WI38 (cell line): Measurements from ENCODE around the gene SCMH1.

Experiments used
- H3K4me3 ChIP-seq: 2 replicates; pipeline ENCODE4 v1.5.1; 2011; ENCODE audit warnings: low read depth, mild to moderate bottlenecking, control low read depth, low read length
- CTCF ChIP-seq: IDR thresholded peaks from 2 replicates; pipeline ENCODE4 v1.5.1; 2012; ENCODE audit warnings: low read depth, mild to moderate bottlenecking, control low read depth, low read length

SCMH1 gene

GRCh38 chr1:41282679-41283317, 40.7 kb upstream of the SCMH1 start:
- peak; percentile 90 for TF ChIP-seq CTCF
- H3K4me3 ChIP-seq, result no peak overlapping the region

- TF ChIP-seq CTCF, result no peak
- no peak overlapping the region for H3K4me3 ChIP-seq
These were observed 39.2 kb upstream of the SCMH1 start for GRCh38 chr1:41281334-41281733.

GRCh38 chr1:41280202-41281032, 38.3 kb upstream of the SCMH1 start:
- no peak for TF ChIP-seq CTCF

GRCh38 chr1:41278076-41278475, 36.0 kb upstream of the SCMH1 start:
- TF ChIP-seq CTCF, result no peak
- no peak overlapping the region for H3K4me3 ChIP-seq

More at GRCh38 chr1:41280202-41281032, 38.3 kb upstream of the SCMH1 start:
- H3K4me3 ChIP-seq, result no peak overlapping the region

GRCh38 chr1:41277371-41277975, 35.4 kb upstream of the SCMH1 start:
- TF ChIP-seq CTCF, result no peak
- no peak overlapping the region for H3K4me3 ChIP-seq

GRCh38 chr1:41275831-41276230, 33.7 kb upstream of the SCMH1 start:
- no peak for TF ChIP-seq CTCF
- H3K4me3 ChIP-seq, result no peak overlapping the region
